Tibial nerve (tissue), 4 donors: ENCODE results near the gene CDH18. TPM values are rescaled to one million over a fixed set of nuclear protein-coding genes. Genes with fewer than 3 reads are reported as not detected.

Experiments used
- DNase-seq, 2 donors: peaks; one replicate each; pipeline ENCODE4 v3.0.0-alpha.2; 2019; ENCODE audit warnings: low spot score in 2 of 2
- H3K27ac ChIP-seq, 4 donors: fragments of 200-600 bp; sonication (generic) in 3 of 4; one replicate each; pipeline ENCODE4 v1.5.1; 2017 to 2019; ENCODE audit warnings: mild to moderate bottlenecking in 1 of 4
- H3K27me3 ChIP-seq, 2 donors: fragments of 200-600 bp; sonication (generic) in 1 of 2; one replicate each; pipeline versions ENCODE4 v1.5.1 to v1.6.0; 2017 to 2019
- H3K36me3 ChIP-seq, 3 donors: fragments of 200-600 bp; sonication (generic); one replicate each; pipeline ENCODE4 v1.5.1; 2018 to 2019
- H3K4me1 ChIP-seq, 4 donors: fragments of 200-600 bp; sonication (generic) in 3 of 4; one replicate each; pipeline ENCODE4 v1.5.1; 2017 to 2019
- H3K4me3 ChIP-seq, 4 donors: fragments of 200-600 bp; sonication (generic) in 3 of 4; one replicate each; pipeline ENCODE4 v1.5.1; 2017 to 2019; ENCODE audit warnings: mild to moderate bottlenecking in 1 of 4, moderate library complexity in 1 of 4
- H3K9me3 ChIP-seq, 4 donors: fragments of 200-600 bp; sonication (generic) in 3 of 4; one replicate each; pipeline ENCODE4 v1.5.1; 2017 to 2019
- CTCF ChIP-seq, 5 experiments: fragments of 200-600 bp in 3 of 5; fragments of 450-650 bp in 2 of 5; sonication (generic) in 3 of 5; IDR thresholded peaks; one replicate each; pipeline ENCODE4 v1.5.1; 2016 to 2019; ENCODE audit warnings: antibody characterized with exemption in 5 of 5, mild to moderate bottlenecking in 3 of 5, moderate library complexity in 2 of 5
- EP300 ChIP-seq, 2 donors: sonication (generic); formaldehyde crosslinking; IDR thresholded peaks; one replicate each; pipeline ENCODE4 v1.6.1; 2017; ENCODE audit warnings: antibody characterized with exemption in 2 of 2, mild to moderate bottlenecking in 1 of 2
- POLR2A ChIP-seq, 2 donors: fragments of 450-650 bp; IDR thresholded peaks; one replicate each; pipeline ENCODE4 v1.6.1; 2017; ENCODE audit warnings: antibody characterized with exemption in 2 of 2, mild to moderate bottlenecking in 2 of 2, moderate library complexity in 2 of 2
- WGBS, 2 donors: methylation state at CpG; one replicate each; pipeline ENCODE4 v1.1.5; 2018; 5-methylcytosine and 5-hydroxymethylcytosine counted together
- total RNA-seq, 4 donors: library from RNA; depleted of rRNA; stranded (reverse); fragments of >200 nt; gene quantifications; one replicate each; pipeline ENCODE4 v1.1.0, GENCODE V29; 2016

CDH18 gene
- total RNA-seq, 4 donors from 2014 or later: not detected

GRCh38 chr5:19865336-19866089 lies 122.5 kb downstream of the CDH18 start:
- Histone ChIP-seq H3K27me3 (no peaks in the 10 kb centered on the region), H3K36me3 (no peaks in the 10 kb centered on the region), H3K4me3 (no peak overlapping the region), H3K27ac (no peak overlapping the region), H3K9me3 (no peaks in the 10 kb centered on the region), H3K4me1 (no peaks in the 10 kb centered on the region)
- TF ChIP-seq POLR2A (IDR thresholded peaks at IDR 0.05): no peak
- no peak for TF ChIP-seq CTCF (IDR thresholded peaks at IDR 0.05)
- TF ChIP-seq EP300 (IDR thresholded peaks at IDR 0.05): no peak
- DNase-seq: no peak
- WGBS, 2 donors: 55 to 60% methylated on average over 6 of the region's 6 CpGs

- 75 to 80% methylated on average over 3 of the region's 3 CpGs for WGBS, 2 donors
- H3K27me3 ChIP-seq: no peaks in the 10 kb centered on the region
- no peak for TF ChIP-seq EP300 (IDR thresholded peaks at IDR 0.05)
- TF ChIP-seq CTCF (IDR thresholded peaks at IDR 0.05): no peak
- TF ChIP-seq POLR2A (IDR thresholded peaks at IDR 0.05): no peak
These were observed 125.3 kb downstream of the CDH18 start for GRCh38 chr5:19862711-19863110.

GRCh38 chr5:19859020-19859419 lies 129.0 kb downstream of the CDH18 start:
- Histone ChIP-seq H3K4me1 (no peaks in the 10 kb centered on the region), H3K27ac (no peak overlapping the region), H3K27me3 (no peaks in the 10 kb centered on the region), H3K9me3 (no peaks in the 10 kb centered on the region), H3K36me3 (no peaks in the 10 kb centered on the region), H3K4me3 (no peak overlapping the region)
- DNase-seq: no peak
- 83 to 84% methylated on average over 3 of the region's 3 CpGs for WGBS, 2 donors
- TF ChIP-seq POLR2A (IDR thresholded peaks at IDR 0.05): no peak
- TF ChIP-seq EP300 (IDR thresholded peaks at IDR 0.05): no peak
- TF ChIP-seq CTCF (IDR thresholded peaks at IDR 0.05): no peak

More at GRCh38 chr5:19862711-19863110, 125.3 kb downstream of the CDH18 start:
- Histone ChIP-seq H3K36me3 (no peaks in the 10 kb centered on the region), H3K9me3 (no peaks in the 10 kb centered on the region), H3K27ac (no peak overlapping the region), H3K4me1 (no peaks in the 10 kb centered on the region), H3K4me3 (no peak overlapping the region)
- DNase-seq: no peak

- TF ChIP-seq CTCF (IDR thresholded peaks at IDR 0.05) (no peak), POLR2A (IDR thresholded peaks at IDR 0.05) (no peak), EP300 (IDR thresholded peaks at IDR 0.05) (no peak)
- Histone ChIP-seq H3K4me3 (no peak overlapping the region), H3K27ac (no peak overlapping the region), H3K4me1 (no peaks in the 10 kb centered on the region), H3K9me3 (no peaks in the 10 kb centered on the region), H3K36me3 (no peaks in the 10 kb centered on the region), H3K27me3 (no peaks in the 10 kb centered on the region)
- no peak for DNase-seq
- 64 to 70% methylated on average over 3 of the region's 3 CpGs for WGBS, 2 donors
These were observed 132.1 kb downstream of the CDH18 start for GRCh38 chr5:19855931-19856330.

- no peaks in the 10 kb centered on the region for H3K36me3 ChIP-seq
- DNase-seq: no peak
- no peaks in the 10 kb centered on the region for H3K9me3 ChIP-seq
- no peak overlapping the region for H3K27ac ChIP-seq
- no peaks in the 10 kb centered on the region for H3K4me1 ChIP-seq
- no peaks in the 10 kb centered on the region for H3K27me3 ChIP-seq
- H3K4me3 ChIP-seq: no peak overlapping the region
- TF ChIP-seq EP300 (IDR thresholded peaks at IDR 0.05) (no peak), POLR2A (IDR thresholded peaks at IDR 0.05) (no peak), CTCF (IDR thresholded peaks at IDR 0.05) (no peak)
These were observed 132.5 kb downstream of the CDH18 start for GRCh38 chr5:19855453-19855852.
